HG03175 (cell line): ENCODE measurements around the gene THRB.

Experiments used
- ATAC-seq: cut with Tn5 transposase; IDR thresholded peaks from one replicate; pipeline ENCODE4 v1.9.1; 2021; ENCODE audit warnings: mild to moderate bottlenecking, moderate library complexity; ENCODE audit not compliant: unreplicated experiment

The THRB gene

DNA sequence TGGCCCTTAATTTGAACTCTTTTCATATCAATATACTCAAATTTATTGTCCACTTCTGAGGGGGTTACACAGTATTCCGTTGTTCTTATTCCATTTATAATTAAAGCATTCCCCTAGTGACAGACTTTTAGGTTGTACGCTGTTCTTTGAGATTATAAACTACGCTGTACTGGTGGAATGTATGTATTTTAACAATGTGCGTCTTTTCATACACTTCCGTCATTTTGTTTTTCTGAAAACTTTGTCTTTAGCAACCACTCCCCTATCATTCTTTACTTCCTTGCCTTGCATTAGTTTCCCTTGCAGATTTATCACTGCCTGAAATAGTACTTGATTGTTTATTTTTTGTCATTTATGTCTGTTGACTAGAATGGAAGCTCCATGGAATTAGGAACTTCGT, 137.0 kb downstream of the THRB start:
- ATAC-seq = no peak

DNA sequence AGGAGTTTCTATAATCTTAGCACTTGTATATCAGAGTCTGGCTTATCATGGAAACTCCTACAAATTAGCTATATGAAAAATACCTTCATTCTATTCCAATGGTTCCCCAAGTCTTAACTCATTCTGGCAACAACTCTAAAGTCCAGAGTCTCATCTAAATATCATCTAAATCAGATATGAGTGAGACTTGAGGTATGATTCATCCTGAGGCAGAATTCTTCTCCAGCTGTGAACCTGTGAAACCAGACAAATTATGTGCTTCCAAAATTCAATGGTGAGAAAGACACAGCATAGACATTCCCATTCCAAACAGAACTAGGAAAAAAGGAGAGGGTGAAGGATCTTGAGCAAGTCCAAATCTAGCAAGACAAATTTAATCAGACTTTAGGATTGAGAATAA, 138.8 kb downstream of the THRB start:
- ATAC-seq = no peak

GRCh38 chr3:24354230-24354629, 140.4 kb downstream of the THRB start:
- no peak for ATAC-seq

GRCh38 chr3:24352893-24353553, 141.6 kb downstream of the THRB start:
- ATAC-seq = no peak

DNA sequence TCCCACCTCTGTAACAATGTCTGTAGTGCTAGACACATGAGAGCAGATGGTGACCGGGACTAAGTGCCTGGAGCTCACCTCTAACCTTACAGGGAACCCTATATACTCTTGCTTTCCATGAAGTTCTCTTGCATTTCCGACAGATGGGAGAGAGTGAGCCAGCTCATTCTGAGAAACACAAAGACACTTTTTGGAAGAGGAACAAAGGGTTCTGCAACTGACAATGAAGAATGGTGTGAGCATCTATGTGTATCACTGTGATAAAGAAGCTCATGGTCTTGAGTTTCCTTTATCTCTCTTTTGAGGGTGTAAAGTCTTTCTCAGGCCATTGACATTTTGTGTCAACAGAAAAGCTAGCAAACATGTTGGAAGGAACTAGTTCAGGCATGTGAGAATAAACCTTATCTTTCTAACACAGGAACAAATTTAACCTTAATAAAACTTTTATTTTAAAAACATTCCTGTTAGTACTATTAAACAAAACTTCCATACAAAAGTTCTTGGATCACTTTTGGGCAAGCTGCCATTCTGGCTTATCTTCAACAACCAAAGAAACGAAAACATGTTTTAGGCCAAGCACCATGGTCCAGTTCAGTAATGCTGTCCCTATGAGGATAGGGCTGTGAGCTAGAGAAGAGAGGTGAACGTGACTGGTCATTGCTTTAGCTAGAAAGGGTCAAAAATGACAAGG, 142.7 kb downstream of the THRB start:
- no peak for ATAC-seq

- no peak for ATAC-seq
Measured at GRCh38 chr3:24349367-24350019, 145.2 kb downstream of the THRB start.

DNA sequence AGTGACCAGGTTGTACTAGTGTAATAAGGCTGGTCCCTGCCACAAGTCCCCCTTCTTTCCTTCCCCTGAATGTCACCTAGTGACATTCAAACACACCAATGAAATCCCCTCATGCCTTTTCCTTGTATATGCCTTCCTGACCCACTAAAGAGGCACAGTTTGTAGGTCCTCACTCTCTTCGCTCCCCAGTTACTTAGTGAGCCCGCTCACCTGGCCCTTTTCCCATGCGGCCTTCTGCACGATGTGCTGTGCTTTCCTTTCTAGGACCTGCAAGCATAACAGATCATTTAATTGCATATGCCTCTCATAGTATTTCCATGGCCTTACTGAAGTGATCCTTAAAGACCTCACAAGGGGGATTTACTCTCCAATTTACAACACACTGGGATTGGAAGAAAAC, 146.3 kb downstream of the THRB start:
- no peak for ATAC-seq

- no peak for ATAC-seq
Measured at GRCh38 chr3:24344784-24345439, 149.7 kb downstream of the THRB start.

- no peak for ATAC-seq
Measured at GRCh38 chr3:24343084-24343783, 151.4 kb downstream of the THRB start.

GRCh38 chr3:24342275-24342674, 152.4 kb downstream of the THRB start:
- ATAC-seq = no peak

DNA sequence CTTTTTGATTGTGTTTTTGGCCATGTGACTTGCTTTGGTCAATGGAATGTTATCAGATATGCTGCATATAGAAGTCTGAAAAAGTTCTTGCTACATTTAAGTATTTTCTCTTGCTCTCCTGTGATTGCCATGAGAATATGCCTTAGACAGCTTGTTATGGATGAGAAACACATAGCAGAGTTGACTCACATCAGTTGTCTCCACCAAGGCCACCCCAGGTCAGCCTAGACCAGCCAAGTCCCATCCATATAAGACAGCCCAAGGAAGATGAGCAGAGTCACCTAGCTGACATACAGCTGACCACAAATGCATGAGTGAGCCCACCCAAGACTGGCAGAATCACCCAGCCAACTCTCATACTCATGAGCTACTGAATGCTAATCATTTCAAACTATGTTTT, 153.0 kb downstream of the THRB start:
- ATAC-seq = no peak

GRCh38 chr3:24340966-24341365, 153.7 kb downstream of the THRB start:
- no peak for ATAC-seq

- ATAC-seq = no peak
Measured at GRCh38 chr3:24340161-24340560, 154.5 kb downstream of the THRB start.

- ATAC-seq = no peak
Measured at GRCh38 chr3:24339266-24339825, 155.3 kb downstream of the THRB start.

DNA sequence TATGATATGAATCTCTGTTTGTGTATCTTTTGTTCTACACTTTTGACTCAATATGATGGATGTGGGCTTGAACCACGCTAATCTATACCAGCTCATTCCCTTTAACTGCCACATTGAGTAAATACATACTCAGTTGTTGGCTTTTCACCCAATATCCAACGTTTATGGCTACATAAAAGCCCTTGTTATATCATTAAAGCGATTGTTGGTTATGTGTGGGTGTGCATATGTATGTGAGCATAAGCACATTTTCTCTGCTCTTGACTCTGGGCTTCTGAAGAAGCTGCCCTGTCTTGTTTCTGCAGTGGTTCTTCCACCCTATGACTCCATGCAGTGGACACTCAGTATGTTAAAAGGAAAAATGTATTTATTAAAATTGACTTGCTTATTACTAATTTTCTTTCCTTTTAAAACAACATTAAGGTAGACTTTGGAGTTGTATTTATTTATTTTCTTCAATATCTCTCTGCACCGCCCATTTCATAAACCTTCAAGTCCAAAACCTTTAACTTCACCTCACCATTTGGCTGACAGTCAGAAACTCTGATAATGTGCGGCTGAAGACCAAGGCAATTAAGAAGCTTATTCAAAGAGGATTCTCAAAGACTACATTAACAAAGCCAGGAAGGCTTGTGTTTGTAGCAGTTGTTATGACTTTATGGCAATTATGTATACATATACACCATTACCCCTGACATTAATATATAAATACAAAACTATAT, 156.1 kb downstream of the THRB start:
- no peak for ATAC-seq

GRCh38 chr3:24336101-24336500, 158.5 kb downstream of the THRB start:
- ATAC-seq = no peak

- no peak for ATAC-seq
Measured at GRCh38 chr3:24332092-24332491, 162.6 kb downstream of the THRB start.

DNA sequence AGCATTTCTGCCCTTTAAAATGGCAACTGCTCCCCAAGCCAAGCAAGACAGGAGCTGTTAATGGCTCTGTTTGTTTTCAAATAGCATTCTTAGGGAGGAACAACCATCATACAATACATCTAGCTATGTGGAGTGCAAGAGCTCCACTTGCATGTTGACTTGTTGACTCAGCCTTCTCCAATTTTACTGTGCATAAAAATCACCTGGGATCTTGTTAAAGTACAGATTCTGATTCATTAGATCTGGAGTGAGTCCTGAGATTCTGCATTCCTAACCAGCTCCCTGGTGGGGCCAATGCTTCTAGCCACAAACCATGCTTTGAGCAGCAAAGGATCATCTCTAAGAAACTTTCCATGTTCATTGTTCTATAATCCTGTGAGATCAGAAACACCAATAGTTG, 171.4 kb downstream of the THRB start:
- no peak for ATAC-seq

GRCh38 chr3:24320601-24321000, 174.0 kb downstream of the THRB start:
- no peak for ATAC-seq

GRCh38 chr3:24318677-24319287, 175.9 kb downstream of the THRB start:
- no peak for ATAC-seq
